Sigmoid colon (tissue), 7 donors: ENCODE results near the gene BRPF1. TPM values are rescaled to one million over a fixed set of nuclear protein-coding genes. Genes with fewer than 3 reads are reported as not detected.

Experiments used
- DNase-seq: peaks from one replicate; pipeline ENCODE4 v3.0.0-alpha.2; 2019
- H3K27ac ChIP-seq, 4 donors: fragments of 200-600 bp; sonication (generic); one replicate each; pipeline ENCODE4 v1.5.1; 2016 to 2019; ENCODE audit warnings: mild to moderate bottlenecking in 1 of 4
- H3K27me3 ChIP-seq, 3 donors: fragments of 200-600 bp; sonication (generic); one replicate each; pipeline ENCODE4 v1.5.1; 2019; ENCODE audit warnings: mild to moderate bottlenecking in 1 of 3
- H3K36me3 ChIP-seq, 4 donors: fragments of 200-600 bp; sonication (generic); one replicate each; pipeline ENCODE4 v1.5.1; 2016 to 2019
- H3K4me1 ChIP-seq, 4 donors: fragments of 200-600 bp; sonication (generic); one replicate each; pipeline ENCODE4 v1.5.1; 2017 to 2019
- H3K4me3 ChIP-seq, 4 donors: fragments of 200-600 bp; sonication (generic); one replicate each; pipeline ENCODE4 v1.5.1; 2017 to 2019; ENCODE audit warnings: mild to moderate bottlenecking in 2 of 4, moderate library complexity in 1 of 4
- H3K9me3 ChIP-seq, 4 donors: fragments of 200-600 bp in 3 of 4; sonication (generic) in 3 of 4; one replicate each; pipeline versions ENCODE4 v1.5.1 to v1.6.1; 2013 to 2019
- EP300 ChIP-seq, 4 donors: sonication (generic); formaldehyde crosslinking; IDR thresholded peaks; one replicate each; pipeline ENCODE4 v1.6.1; 2017; ENCODE audit warnings: antibody characterized with exemption in 4 of 4
- POLR2A ChIP-seq, 2 donors: fragments of 450-650 bp; IDR thresholded peaks; one replicate each; pipeline ENCODE4 v1.6.1; 2016; ENCODE audit warnings: antibody characterized with exemption in 2 of 2, mild to moderate bottlenecking in 2 of 2, moderate library complexity in 2 of 2
- POLR2AphosphoS5 ChIP-seq, 4 donors: sonication (generic); formaldehyde crosslinking; IDR thresholded peaks; one replicate each; pipeline ENCODE4 v1.6.1; 2017; ENCODE audit warnings: antibody characterized with exemption in 4 of 4
- WGBS, 2 donors: extraction: QIAGEN DNeasy Blood & Tissue Kit; methylation state at CpG; one replicate each; pipeline ENCODE4 v1.1.7; 2013; 5-methylcytosine and 5-hydroxymethylcytosine counted together
- intact Hi-C: fragments of 100-400 bp; cut with DNase I; formaldehyde crosslinking; loops from one replicate; pipeline ENCODE4 v1.15.1; 2023
- polyA plus RNA-seq, 3 donors: library from polyadenylated mRNA; stranded (reverse); fragments of 200-250 nt; gene quantifications; one replicate each; pipeline ENCODE4 v1.2.3, GENCODE V29; 2013
- total RNA-seq, 4 donors: library from RNA; depleted of rRNA; stranded (reverse); fragments of >200 nt; gene quantifications; one replicate each; pipeline ENCODE4 v1.1.0, GENCODE V29; 2016
- TF ChIP-seq, protein P1 (sequence below), 4 experiments: fragments of 450-650 bp in 3 of 4; fragments of 200-600 bp in 1 of 4; IDR thresholded peaks; one replicate each; pipeline ENCODE4 v1.5.1; 2016 to 2019; ENCODE audit warnings: antibody characterized with exemption in 4 of 4, mild to moderate bottlenecking in 3 of 4, moderate library complexity in 2 of 4
- donor health status: healthy with polysubstance abuse.
- donor health status: Bipolar disorder and iron deficiency.
- donor health status: healthy.

BRPF1 gene
- total and polyA plus RNA-seq, 7 donors: 3.5 to 18.6 (median 12.6) TPM

DNA sequence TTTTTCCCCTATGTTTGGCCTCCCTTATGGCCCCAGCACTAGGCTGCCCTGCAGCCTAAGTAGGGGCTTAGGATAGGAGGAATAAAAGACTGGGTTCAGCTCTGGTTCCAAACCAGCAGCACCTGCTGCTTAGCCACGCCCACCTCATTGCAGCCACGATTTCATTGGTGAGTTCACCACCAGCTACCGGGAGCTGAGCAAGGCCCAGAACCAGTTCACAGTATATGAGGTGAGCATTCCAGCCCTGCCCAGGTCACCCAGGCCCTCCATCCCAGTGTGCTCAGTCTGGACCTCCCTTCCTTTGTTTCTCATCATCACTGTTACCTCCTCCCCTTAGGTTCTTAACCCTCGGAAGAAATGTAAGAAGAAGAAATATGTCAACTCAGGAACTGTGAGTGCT is 16.4 kb upstream of the BRPF1 start:
- Histone ChIP-seq H3K9me3 (no peaks in the 10 kb centered on the region), H3K4me3 (no peak overlapping the region), H3K4me1 (peaks cover 0 to 16% (median 10%) of the 10 kb centered on the region in 4 donors), H3K27ac (peak overlapping the region; percentile 36 to 80 (median 60)), H3K36me3 (no peaks in the 10 kb centered on the region), H3K27me3 (no peaks in the 10 kb centered on the region)
- TF ChIP-seq POLR2AphosphoS5 (IDR thresholded peaks at IDR 0.05) (no peak), POLR2A (IDR thresholded peaks at IDR 0.05) (no peak), EP300 (IDR thresholded peaks at IDR 0.05) (no peak)
- TF ChIP-seq, protein P1, sequence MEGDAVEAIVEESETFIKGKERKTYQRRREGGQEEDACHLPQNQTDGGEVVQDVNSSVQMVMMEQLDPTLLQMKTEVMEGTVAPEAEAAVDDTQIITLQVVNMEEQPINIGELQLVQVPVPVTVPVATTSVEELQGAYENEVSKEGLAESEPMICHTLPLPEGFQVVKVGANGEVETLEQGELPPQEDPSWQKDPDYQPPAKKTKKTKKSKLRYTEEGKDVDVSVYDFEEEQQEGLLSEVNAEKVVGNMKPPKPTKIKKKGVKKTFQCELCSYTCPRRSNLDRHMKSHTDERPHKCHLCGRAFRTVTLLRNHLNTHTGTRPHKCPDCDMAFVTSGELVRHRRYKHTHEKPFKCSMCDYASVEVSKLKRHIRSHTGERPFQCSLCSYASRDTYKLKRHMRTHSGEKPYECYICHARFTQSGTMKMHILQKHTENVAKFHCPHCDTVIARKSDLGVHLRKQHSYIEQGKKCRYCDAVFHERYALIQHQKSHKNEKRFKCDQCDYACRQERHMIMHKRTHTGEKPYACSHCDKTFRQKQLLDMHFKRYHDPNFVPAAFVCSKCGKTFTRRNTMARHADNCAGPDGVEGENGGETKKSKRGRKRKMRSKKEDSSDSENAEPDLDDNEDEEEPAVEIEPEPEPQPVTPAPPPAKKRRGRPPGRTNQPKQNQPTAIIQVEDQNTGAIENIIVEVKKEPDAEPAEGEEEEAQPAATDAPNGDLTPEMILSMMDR (IDR thresholded peaks at IDR 0.05): no peak
- intact Hi-C loops: loop anchor here (5.0 to 10.0 kb wide), 4 partner anchors 92 to 1022 kb away; no protein-coding TSS in a partner anchor
- no peak for DNase-seq
- WGBS, 2 donors: 14 to 30% methylated on average over 4 of the region's 4 CpGs

DNA sequence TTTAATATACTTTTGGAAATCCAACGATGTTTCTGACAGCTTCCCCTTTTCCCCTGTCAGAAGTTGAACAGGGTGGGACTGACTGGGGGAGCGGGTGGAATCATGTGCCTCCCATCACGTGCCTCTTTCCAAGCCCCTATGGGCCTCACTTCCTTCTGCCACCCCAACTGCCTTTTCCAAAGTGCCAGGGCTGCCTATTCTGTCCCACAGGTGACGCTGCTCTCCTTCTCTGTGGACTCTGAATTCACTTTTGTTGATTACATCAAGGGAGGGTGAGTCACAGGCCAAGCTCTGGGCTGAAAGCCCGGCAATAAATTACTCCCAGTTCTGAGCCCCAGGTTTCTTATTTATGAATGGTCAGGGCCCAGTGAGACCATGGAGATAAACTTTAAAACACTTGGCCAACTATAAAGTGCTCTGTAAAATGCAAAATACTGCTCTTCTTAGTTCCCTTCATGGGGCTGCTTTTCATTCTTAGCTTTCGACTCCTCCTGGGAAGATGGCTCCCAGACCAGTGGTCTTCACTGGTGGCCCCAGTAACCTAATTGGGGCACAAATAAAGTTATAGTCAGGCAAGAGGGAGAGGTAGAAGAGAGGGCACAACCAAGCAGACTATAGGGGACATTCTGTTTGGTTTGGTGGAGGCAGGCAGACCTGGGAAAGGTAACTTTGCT is 15.6 kb upstream of the BRPF1 start:
- no peaks in the 10 kb centered on the region for H3K27me3 ChIP-seq
- TF ChIP-seq POLR2A (IDR thresholded peaks at IDR 0.05) (no peak), POLR2AphosphoS5 (IDR thresholded peaks at IDR 0.05) (peak; percentile 23 to 68 (median 66)), EP300 (IDR thresholded peaks at IDR 0.05) (no peak)
- TF ChIP-seq, protein P1 (IDR thresholded peaks at IDR 0.05): peak; percentile 74 to 81 (median 79)
- DNase-seq: peak; percentile 94
- no peaks in the 10 kb centered on the region for H3K9me3 ChIP-seq
- no peak overlapping the region for H3K4me3 ChIP-seq
- intact Hi-C loops: loop anchor here (5.0 to 10.0 kb wide), 4 partner anchors 91 to 1021 kb away; no protein-coding TSS in a partner anchor
- H3K4me1 ChIP-seq: peaks cover 0 to 19% (median 10%) of the 10 kb centered on the region in 4 donors
- 19 to 27% methylated on average over 6 of the region's 6 CpGs for WGBS, 2 donors
- no peaks in the 10 kb centered on the region for H3K36me3 ChIP-seq
- H3K27ac ChIP-seq: peak overlapping the region; percentile 68 to 80 (median 72)

DNA sequence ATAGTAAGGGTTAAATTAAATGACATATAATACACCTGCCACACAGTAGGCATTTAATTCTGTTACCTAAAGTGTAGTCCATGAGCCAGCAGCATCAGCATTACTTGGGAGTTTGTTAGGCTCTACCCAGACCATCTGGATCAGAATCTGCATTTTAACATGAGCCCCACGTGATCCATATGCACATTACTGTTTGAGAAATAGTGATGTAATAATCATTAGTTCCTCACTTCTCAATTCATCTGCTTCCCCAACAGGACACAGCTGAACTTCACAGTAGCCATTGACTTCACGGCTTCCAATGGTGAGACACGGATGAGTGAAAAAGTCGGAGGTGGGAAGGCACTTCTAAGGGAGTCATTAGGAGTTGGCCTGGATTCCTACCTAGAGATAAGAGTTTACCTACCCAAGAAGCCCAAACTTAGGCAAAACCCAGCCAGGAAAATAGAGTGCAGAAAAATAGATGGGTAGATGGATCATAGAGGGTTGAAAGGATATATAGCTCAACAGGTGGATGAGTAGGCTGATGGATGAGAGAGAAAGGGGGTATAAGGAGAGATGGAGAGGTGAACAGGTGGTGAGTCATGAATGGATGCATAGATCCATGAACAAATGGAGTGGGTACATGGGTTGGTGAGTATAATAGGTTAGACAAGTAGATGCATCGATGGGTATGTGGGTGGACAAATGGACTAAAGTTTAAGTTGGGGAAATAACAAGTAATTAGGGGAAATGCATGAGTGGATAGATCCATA is 14.6 kb upstream of the BRPF1 start:
- intact Hi-C loops: loop anchor here (5.0 to 10.0 kb wide), 4 partner anchors 90 to 1020 kb away; no protein-coding TSS in a partner anchor
- Histone ChIP-seq H3K27me3 (no peaks in the 10 kb centered on the region), H3K27ac (no peak overlapping the region), H3K9me3 (no peaks in the 10 kb centered on the region), H3K36me3 (no peaks in the 10 kb centered on the region), H3K4me1 (peaks cover 0 to 25% (median 10%) of the 10 kb centered on the region in 4 donors), H3K4me3 (no peak overlapping the region)
- no peak for DNase-seq
- TF ChIP-seq, protein P1 (IDR thresholded peaks at IDR 0.05): no peak
- no peak for TF ChIP-seq POLR2AphosphoS5 (IDR thresholded peaks at IDR 0.05)
- TF ChIP-seq EP300 (IDR thresholded peaks at IDR 0.05): no peak
- no peak for TF ChIP-seq POLR2A (IDR thresholded peaks at IDR 0.05)
- WGBS, 2 donors: 81 to 87% methylated on average over 5 of the region's 5 CpGs

DNA sequence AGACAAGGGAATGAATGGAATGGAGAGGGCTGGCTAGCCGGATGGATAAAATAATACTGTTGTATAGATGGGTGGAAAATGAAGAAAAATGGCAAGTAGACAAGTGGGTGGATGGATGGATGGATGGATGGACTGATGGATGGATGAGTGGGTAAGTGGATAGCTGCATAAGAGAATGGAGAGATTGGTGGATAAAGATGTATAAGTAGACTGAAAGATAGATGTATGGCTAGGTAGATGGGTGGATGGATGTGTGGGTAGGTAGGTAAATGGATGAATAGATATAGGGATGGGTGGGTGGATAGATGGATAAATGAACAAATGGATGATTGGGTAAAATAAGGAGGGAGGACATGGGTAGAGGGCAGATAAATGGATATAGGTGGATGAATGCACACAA is 14.0 kb upstream of the BRPF1 start:
- WGBS, 2 donors: 91 to 92% methylated on average over 1 of the region's 1 CpG
- Histone ChIP-seq H3K4me3 (no peak overlapping the region), H3K27me3 (no peaks in the 10 kb centered on the region), H3K27ac (no peak overlapping the region), H3K9me3 (no peaks in the 10 kb centered on the region), H3K4me1 (peaks cover 0 to 25% (median 10%) of the 10 kb centered on the region in 4 donors), H3K36me3 (no peaks in the 10 kb centered on the region)
- no peak for DNase-seq
- TF ChIP-seq POLR2AphosphoS5 (IDR thresholded peaks at IDR 0.05): no peak
- TF ChIP-seq POLR2A (IDR thresholded peaks at IDR 0.05): no peak
- TF ChIP-seq EP300 (IDR thresholded peaks at IDR 0.05): no peak
- TF ChIP-seq, protein P1 (IDR thresholded peaks at IDR 0.05): no peak
- intact Hi-C loops: loop anchor here (5.0 to 10.0 kb wide), 4 partner anchors 90 to 1020 kb away; no protein-coding TSS in a partner anchor
